IPS-20b (cell line): Measurements from ENCODE around the gene C13orf42.
A peak's percentile ranks its signal among the peaks of the same experiment; 100 is the strongest.
"Not testable (repeated sequence)": the region's sequence is repeated elsewhere in the genome, so short reads cannot be mapped to it uniquely, and the experiment has no call there.

Experiments
- H3K27ac ChIP-seq: one replicate; pipeline ENCODE4 v1.5.1; 2013; ENCODE audit warnings: low read length
- H3K27me3 ChIP-seq: 2 replicates; pipeline ENCODE4 v1.6.1; 2013; ENCODE audit warnings: mild to moderate bottlenecking, low read length, inconsistent platforms; ENCODE audit not compliant: insufficient read depth
- H3K36me3 ChIP-seq: 2 replicates; pipeline ENCODE4 v1.6.1; 2013; ENCODE audit warnings: low read depth, mild to moderate bottlenecking, inconsistent platforms, low read length, moderate library complexity; ENCODE audit not compliant: insufficient read depth
- H3K4me1 ChIP-seq: 2 replicates; pipeline ENCODE4 v1.6.1; 2013; ENCODE audit warnings: mild to moderate bottlenecking, control low read depth, inconsistent platforms, low read length, moderate library complexity; ENCODE audit not compliant: insufficient read depth
- H3K4me3 ChIP-seq: 2 replicates; pipeline ENCODE4 v1.5.1; 2013; ENCODE audit warnings: mild to moderate bottlenecking, low read length, inconsistent platforms
- H3K9ac ChIP-seq: 2 replicates; pipeline ENCODE4 v1.6.1; 2013; ENCODE audit warnings: low read depth, mild to moderate bottlenecking, inconsistent platforms, low read length, moderate library complexity
- H3K9me3 ChIP-seq: 2 replicates; pipeline ENCODE4 v1.6.1; 2013; ENCODE audit warnings: mild to moderate bottlenecking, low read depth, low read length, inconsistent platforms; ENCODE audit not compliant: insufficient read depth

Gene C13orf42

GRCh38 chr13:51148223-51148951, 37.3 kb upstream of the C13orf42 start:
- H3K9me3 ChIP-seq = peaks cover 19% of the 10 kb centered on the region
- peaks cover 8% of the 10 kb centered on the region; the same call in 1 of the 2 replicates for H3K36me3 ChIP-seq
- H3K4me3 ChIP-seq = peak overlapping the region; percentile 31; the same call in 1 of the 2 replicates
- H3K27ac ChIP-seq = peak overlapping the region; percentile 50
- H3K27me3 ChIP-seq = no peaks in the 10 kb centered on the region
- peaks cover 36% of the 10 kb centered on the region for H3K4me1 ChIP-seq
- H3K9ac ChIP-seq = peak overlapping the region; percentile 57

DNA sequence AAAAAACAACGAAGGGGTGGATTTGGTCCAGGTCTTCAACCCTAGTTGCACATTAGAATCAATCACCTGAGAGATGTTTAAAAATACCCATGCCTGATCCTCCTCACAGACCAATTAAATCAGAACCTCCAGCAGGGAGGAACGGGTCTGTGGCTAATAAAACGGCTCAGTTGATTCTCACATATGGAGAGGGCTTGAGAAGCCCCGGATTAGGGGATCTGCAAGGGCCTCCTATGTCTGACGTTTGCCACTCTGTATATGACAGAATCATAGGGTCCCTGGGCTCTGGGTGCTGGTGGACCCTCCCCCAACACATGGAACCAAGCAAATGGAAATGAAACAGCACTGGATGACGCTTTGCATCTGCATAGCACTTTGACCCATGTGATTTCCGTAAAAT, 36.7 kb upstream of the C13orf42 start:
- H3K4me3 ChIP-seq = peak overlapping the region; percentile 31; the same call in 1 of the 2 replicates
- peak overlapping the region; percentile 14; the same call in 1 of the 2 replicates for H3K9ac ChIP-seq
- H3K36me3 ChIP-seq = peaks cover 8% of the 10 kb centered on the region; the same call in 1 of the 2 replicates
- H3K27me3 ChIP-seq = no peaks in the 10 kb centered on the region
- peaks cover 36% of the 10 kb centered on the region for H3K4me1 ChIP-seq
- H3K27ac ChIP-seq = peak overlapping the region; percentile 50
- peaks cover 23% of the 10 kb centered on the region for H3K9me3 ChIP-seq

DNA sequence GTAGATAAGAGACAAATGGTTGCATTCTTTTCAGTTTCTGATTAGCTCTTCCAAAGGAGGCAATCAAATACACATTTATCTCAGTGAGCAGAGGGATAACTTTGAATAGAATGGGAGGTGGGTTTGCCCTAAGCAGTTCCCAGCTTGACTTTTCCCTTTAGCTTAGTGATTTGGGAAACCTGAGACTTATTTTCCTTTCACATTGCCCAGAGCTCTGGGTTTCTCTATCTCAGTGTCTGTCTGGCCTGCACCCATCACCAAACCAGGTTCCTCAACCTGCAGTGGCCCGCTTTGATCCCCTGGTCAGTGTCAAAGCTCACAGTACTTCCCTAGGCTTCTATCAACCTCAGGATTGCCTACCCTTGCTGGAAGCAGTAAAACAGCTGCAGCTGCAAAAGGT, 35.6 kb upstream of the C13orf42 start:
- Histone ChIP-seq H3K36me3 (peaks cover 5% of the 10 kb centered on the region; the same call in 1 of the 2 replicates), H3K9me3 (peaks cover 23% of the 10 kb centered on the region), H3K9ac (peak overlapping the region; percentile 28; the same call in 1 of the 2 replicates), H3K27me3 (no peaks in the 10 kb centered on the region), H3K4me1 (peaks cover 36% of the 10 kb centered on the region), H3K27ac (peak overlapping the region; percentile 53), H3K4me3 (no peak overlapping the region)

GRCh38 chr13:51137250-51137649, 26.2 kb upstream of the C13orf42 start:
- Histone ChIP-seq H3K9me3 (peaks cover 2% of the 10 kb centered on the region; the same call in 1 of the 2 replicates), H3K36me3 (0 out of 2 replicates have a peak, but pooled peaks cover 6% of the 10 kb centered on the region), H3K27ac (no peak overlapping the region), H3K4me3 (no peak overlapping the region), H3K27me3 (no peaks in the 10 kb centered on the region), H3K4me1 (no peaks in the 10 kb centered on the region), H3K9ac (no peak overlapping the region)

GRCh38 chr13:51136276-51136980, 25.4 kb upstream of the C13orf42 start:
- Histone ChIP-seq H3K4me1 (no peaks in the 10 kb centered on the region), H3K27me3 (no peaks in the 10 kb centered on the region), H3K9me3 (peaks cover 8% of the 10 kb centered on the region), H3K4me3 (no peak overlapping the region), H3K27ac (no peak overlapping the region), H3K9ac (no peak overlapping the region), H3K36me3 (peaks cover 9% of the 10 kb centered on the region; the same call in 1 of the 2 replicates)

DNA sequence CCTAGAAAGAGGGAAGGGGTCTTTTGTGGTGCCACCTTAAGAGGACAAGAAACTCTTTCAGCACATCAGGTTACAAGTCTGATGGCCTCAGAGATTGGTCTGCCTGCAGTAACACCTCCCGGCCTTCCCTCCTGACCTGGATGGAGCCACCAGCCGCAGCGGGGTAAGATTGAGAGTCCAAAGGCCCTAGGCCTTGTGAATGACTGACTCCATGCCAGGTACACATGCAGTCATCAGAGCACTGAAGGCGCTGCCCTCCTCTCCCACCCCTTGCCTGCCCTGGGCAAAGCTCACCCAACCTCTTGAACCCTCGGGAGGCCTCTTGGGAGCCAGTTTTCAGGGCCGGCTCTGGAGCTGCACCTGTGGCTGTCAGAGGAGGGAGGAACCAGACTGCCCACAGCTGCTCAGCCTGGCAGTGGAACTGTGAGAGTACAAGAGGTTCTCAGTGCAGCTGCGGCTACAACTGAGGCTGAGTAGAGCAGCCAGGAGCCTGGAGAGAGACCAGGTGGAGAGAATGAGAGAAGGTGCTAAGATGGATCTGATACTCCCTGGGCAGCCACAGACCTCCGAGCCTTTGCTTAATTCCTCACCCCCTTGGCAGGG, 23.8 kb upstream of the C13orf42 start:
- Histone ChIP-seq H3K36me3 (peaks cover 18% of the 10 kb centered on the region; the same call in 1 of the 2 replicates), H3K4me3 (no peak overlapping the region), H3K9ac (no peak overlapping the region)

DNA sequence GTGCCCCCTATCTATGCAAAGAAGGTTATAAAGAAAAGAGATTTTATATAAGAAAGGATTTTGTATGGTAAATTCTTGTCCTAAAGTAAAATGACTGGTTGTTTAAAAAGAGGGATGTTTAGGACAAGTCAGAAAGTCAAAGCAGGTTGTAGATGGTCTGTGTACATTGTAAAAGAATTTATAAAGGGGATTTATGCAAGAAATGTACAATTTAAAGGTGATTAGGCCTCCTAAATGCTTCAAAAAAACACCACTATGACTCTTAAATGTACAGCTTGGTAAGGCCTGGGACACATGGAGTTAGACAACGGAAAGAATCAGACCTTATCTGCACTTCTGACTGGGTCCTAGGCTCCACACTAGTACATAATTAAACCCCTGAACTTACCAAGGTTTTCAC, 19.3 kb upstream of the C13orf42 start:
- no peak overlapping the region; the same call in 1 of the 2 replicates for H3K4me3 ChIP-seq
- no peak overlapping the region for H3K9ac ChIP-seq
- H3K36me3 ChIP-seq = peaks cover 16% of the 10 kb centered on the region; the same call in 1 of the 2 replicates
- H3K9me3 ChIP-seq = peaks cover 32% of the 10 kb centered on the region
- no peak overlapping the region for H3K27ac ChIP-seq
- no peaks in the 10 kb centered on the region for H3K27me3 ChIP-seq
- peaks cover 3% of the 10 kb centered on the region; the same call in 1 of the 2 replicates for H3K4me1 ChIP-seq

More for the DNA sequence above, 23.8 kb upstream of the C13orf42 start:
- H3K27me3 ChIP-seq = no peaks in the 10 kb centered on the region
- no peak overlapping the region for H3K27ac ChIP-seq
- peaks cover 24% of the 10 kb centered on the region for H3K9me3 ChIP-seq
- no peaks in the 10 kb centered on the region for H3K4me1 ChIP-seq

GRCh38 chr13:51125495-51126226, 14.6 kb upstream of the C13orf42 start:
- no peak overlapping the region for H3K9ac ChIP-seq
- H3K27ac ChIP-seq = no peak overlapping the region
- no peaks in the 10 kb centered on the region for H3K27me3 ChIP-seq
- peaks cover 10% of the 10 kb centered on the region; the same call in 1 of the 2 replicates for H3K36me3 ChIP-seq
- H3K4me3 ChIP-seq = no peak overlapping the region
- H3K4me1 ChIP-seq = peaks cover 27% of the 10 kb centered on the region
- H3K9me3 ChIP-seq = peaks cover 17% of the 10 kb centered on the region

GRCh38 chr13:51122868-51123566, 11.9 kb upstream of the C13orf42 start:
- Histone ChIP-seq H3K36me3 (peaks cover 5% of the 10 kb centered on the region; the same call in 1 of the 2 replicates), H3K9ac (no peak overlapping the region), H3K27me3 (no peaks in the 10 kb centered on the region), H3K4me1 (peaks cover 27% of the 10 kb centered on the region), H3K9me3 (no peaks in the 10 kb centered on the region), H3K4me3 (no peak overlapping the region), H3K27ac (no peak overlapping the region)

GRCh38 chr13:51120873-51121272, 9.8 kb upstream of the C13orf42 start:
- not testable (repeated sequence) for H3K9me3 ChIP-seq, H3K36me3 ChIP-seq, H3K4me3 ChIP-seq, H3K27ac ChIP-seq, H3K27me3 ChIP-seq, H3K9ac ChIP-seq
- peaks cover 27% of the 10 kb centered on the region for H3K4me1 ChIP-seq
